Fibroblast of skin of right biceps (primary cell): ENCODE measurements around the gene TMX2.
A peak's percentile ranks its signal among the peaks of the same experiment; 100 is the strongest.
"Not testable (repeated sequence)": the region's sequence is repeated elsewhere in the genome, so short reads cannot be mapped to it uniquely, and the experiment has no call there.

Experiments
- DNase-seq: peaks from one replicate; pipeline ENCODE4 v3.0.0-alpha.2; 2013

TMX2 gene, protein sequence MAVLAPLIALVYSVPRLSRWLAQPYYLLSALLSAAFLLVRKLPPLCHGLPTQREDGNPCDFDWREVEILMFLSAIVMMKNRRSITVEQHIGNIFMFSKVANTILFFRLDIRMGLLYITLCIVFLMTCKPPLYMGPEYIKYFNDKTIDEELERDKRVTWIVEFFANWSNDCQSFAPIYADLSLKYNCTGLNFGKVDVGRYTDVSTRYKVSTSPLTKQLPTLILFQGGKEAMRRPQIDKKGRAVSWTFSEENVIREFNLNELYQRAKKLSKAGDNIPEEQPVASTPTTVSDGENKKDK

GRCh38 chr11:57712256-57713150 is at the start of gene TMX2:
TSS of gene TMX2 (plus strand) at chr11:57712593. CDS start at chr11:57712619, 26 bp downstream.
- DNase-seq, result peak; percentile 99

DNA sequence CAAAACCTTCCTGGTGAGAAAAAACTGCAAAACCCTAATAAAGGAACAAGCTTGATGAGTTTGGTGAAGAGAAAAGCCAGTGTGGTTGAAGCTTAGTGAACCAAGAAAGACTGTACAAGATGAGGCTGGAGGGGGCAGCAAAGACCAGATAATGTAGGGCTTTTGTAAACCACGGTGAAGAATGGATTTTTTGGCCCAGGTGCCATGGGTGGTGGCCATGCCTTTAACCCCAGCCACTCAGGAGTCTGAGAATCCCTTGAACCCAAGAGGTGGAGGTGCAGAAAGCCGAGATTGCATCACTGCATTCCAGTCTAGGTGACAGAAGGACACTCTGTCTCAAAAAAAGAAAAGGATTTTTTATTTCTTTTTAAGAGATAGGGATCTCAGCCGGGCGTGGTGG is 49.5 kb upstream of the TMX2 start:
- DNase-seq, result no peak

DNA sequence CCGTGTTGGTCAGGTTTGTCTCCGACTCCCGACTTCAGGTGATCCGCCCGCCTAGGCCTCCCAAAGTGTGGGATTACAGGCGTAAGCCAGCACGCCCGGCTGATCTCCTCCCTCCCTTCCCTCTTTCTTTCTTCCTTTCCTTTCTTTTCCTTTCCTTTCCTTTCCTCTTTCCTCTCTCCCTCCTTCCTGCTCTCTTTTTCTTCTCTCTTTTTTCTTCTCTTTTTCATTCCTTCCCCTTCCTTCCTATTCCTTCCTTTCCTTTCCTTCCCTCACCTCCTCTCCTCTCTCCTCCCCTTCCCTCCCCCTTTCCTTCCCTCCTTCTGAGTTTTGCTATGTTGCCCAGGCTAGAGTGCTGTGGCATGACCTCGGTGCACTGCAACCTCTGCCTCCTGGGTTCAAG is 48.4 kb upstream of the TMX2 start:
- DNase-seq, result no peak

GRCh38 chr11:57667117-57667735 is 45.2 kb upstream of the TMX2 start:
- peak; percentile 99 for DNase-seq

- DNase-seq, result peak; percentile 100
Measured at GRCh38 chr11:57667736-57668433, 44.5 kb upstream of the TMX2 start, which contains the start of gene ZDHHC5. TSS of gene ZDHHC5 (plus strand) at chr11:57668114. CDS start at chr11:57673091, 4,977 bp downstream.

- DNase-seq, result no peak
Measured at GRCh38 chr11:57668434-57668782, 44.0 kb upstream of the TMX2 start.

DNA sequence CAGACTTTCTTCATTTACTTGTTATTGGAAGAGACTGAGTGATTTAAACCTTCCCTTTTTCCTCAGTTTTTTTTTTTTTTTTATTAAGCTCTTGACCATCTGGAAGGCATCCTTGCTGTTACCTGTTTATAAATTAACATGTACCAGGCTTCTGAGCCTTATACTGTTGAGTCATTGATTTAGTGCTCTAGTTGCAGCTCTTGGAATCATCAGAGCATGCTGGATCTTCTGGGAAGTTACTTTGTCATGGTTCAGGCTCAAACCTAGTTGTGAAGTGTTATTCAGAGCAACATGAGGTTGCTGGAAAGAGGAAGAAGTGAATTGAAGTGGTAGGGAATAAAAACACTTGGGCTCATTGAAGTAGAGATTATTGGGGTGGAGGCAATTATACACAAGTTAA is 38.1 kb upstream of the TMX2 start:
- no peak for DNase-seq

GRCh38 chr11:57675176-57675941 is 37.0 kb upstream of the TMX2 start:
- DNase-seq, result no peak

- DNase-seq, result no peak
Measured at GRCh38 chr11:57679396-57679795, 33.0 kb upstream of the TMX2 start.

DNA sequence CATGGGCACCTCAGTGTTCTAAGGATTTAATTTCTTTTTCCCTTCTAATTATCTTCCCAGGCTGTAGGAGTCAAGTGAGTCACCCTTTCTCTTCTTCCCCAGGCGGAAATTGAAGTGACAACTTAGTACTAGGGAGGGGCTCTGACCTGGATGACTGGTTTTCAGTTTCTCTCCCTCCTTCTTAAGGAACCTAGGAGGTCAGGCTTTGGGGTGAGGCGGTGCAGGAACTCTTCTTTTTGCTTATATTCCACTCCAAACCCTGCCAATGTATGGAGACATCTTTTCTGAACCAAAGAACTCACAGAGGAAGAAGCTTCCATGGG is 31.9 kb upstream of the TMX2 start:
- peak; percentile 9 for DNase-seq

DNA sequence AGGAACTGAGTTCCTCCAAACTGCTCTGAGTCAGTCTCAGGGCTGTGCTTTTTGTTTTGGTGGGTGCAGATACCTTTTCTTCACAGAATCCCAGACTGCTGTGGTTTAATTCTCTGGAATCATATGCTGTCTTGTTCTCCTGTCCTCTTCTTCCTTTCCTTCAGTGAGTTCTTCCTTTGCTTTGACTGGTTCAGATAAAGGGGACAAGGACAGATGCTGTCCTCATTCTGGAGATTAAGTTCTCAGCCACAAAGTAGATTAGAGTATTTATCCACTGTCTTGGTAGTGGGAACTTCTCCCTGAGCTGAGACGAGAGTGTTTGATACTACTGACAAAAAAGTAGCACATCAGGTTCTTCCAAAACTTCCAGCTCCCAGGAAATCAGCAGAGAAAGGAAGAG is 31.2 kb upstream of the TMX2 start:
- DNase-seq, result no peak

DNA sequence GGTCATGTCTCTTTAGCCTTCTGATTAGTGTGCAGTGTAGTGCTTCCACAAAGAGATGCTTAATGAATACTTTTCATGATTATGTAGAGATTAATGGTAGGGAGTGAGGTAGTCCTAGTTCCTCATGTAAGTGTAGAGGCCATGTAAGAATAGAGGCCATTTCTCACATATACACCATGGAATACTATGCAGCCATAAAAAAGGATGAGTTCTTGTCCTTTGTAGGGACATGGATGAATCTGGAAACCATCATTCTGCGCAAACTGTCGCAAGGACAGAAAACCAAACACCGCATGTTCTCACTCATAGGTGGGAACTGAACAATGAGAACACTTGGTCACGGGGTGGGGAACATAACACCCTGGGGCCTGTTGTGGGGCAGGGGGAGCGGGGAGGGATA is 21.9 kb upstream of the TMX2 start:
- DNase-seq, result not testable (repeated sequence)

- no peak for DNase-seq
Measured at GRCh38 chr11:57698843-57699365, 13.5 kb upstream of the TMX2 start.

DNA sequence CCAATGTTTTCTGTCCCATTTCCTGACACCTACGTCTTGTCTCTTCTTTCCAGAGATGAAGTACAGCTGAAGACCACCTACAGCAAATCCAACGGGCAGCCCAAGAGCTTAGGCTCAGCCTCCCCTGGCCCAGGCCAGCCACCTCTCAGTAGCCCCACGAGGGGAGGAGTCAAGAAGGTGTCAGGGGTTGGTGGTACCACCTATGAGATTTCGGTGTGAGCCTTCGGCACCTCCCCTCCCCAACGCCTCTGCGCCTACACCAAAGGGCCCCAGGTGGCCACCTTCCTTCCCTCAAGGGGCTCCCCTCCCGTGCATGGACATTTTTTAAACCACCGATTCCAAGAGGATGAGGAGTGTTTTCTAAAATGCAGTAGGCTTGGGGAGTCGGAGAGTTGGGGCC is 12.6 kb upstream of the TMX2 start:
- DNase-seq, result no peak

GRCh38 chr11:57700425-57700824 is 12.0 kb upstream of the TMX2 start:
- no peak for DNase-seq

DNA sequence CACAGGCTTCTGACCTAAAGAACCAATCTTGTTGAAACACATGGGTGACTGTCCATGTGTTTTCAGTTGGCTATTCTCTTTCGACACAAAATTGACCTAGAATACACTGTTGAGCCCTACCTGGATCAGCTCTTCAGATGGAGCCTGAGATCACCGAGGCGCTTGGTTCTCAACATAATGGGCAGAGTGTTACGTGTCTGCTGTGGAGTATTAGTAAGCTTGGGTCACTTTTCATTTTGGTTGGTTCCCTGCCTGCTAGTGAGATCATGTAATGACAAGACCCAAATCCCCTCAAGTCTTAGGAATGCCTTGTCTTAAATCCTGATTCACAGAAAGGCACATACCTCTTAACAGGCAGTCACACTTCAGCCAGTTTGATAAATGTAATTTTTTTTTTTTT is 9.1 kb upstream of the TMX2 start:
- no peak for DNase-seq

- no peak for DNase-seq
Measured at GRCh38 chr11:57704932-57705331, 7.5 kb upstream of the TMX2 start.

GRCh38 chr11:57705432-57705831 is 7.0 kb upstream of the TMX2 start:
- not testable (repeated sequence) for DNase-seq

GRCh38 chr11:57709802-57710367 is 2.5 kb upstream of the TMX2 start:
- DNase-seq, result no peak

- peak; percentile 69 for DNase-seq
Measured at GRCh38 chr11:57711414-57712255, 758 bp upstream of the TMX2 start, which contains the start of gene MED19. TSS of gene MED19 (minus strand) at chr11:57712215. CDS start at chr11:57712179, 36 bp downstream.

- no peak for DNase-seq
Measured at GRCh38 chr11:57713835-57714234, 1.4 kb downstream of the TMX2 start.
